SK-N-MC (cell line): ENCODE results near the gene MPRIP.

Source experiments
- EZH2 ChIP-seq: fragments of 200-600 bp; sonication (generic); IDR thresholded peaks from one replicate; pipeline ENCODE4 v1.6.1; 2017; ENCODE audit warnings: antibody characterized with exemption
- POLR2AphosphoS5 ChIP-seq: IDR thresholded peaks from 2 replicates; pipeline ENCODE4 v1.6.1; 2012; ENCODE audit warnings: mild to moderate bottlenecking, low read depth, low read length, borderline replicate concordance

DNA sequence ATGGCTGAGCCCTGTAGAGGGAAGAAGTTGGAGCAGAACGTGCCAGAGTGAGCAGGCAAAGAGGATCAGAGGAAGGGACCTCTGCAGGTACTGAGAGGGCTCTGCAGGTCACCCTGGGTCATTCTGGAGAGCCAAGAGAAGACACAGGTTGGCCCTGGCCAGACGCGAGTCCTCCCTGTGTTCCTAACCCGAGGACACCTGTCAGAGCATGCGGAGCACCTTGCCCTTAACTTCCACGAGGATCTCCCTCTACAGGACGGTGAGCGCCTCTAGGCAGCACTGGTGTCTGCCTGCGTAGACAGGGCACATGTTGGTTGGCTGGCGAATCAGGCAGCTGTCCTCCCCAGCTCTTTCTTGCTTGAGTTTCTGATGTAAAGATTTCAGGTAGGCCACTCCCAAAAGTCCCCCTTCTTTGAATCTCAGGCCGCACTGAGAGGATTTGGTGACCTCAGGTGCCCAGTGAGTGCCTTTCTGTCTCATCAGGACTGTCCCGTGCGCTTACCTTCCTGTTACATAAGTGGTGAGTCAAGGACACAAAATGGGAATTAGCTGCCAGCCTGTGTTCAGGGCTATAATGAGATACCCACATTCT lies 45.3 kb downstream of the MPRIP start:
- TF ChIP-seq EZH2 (no peak), POLR2AphosphoS5 (no peak)
